Endothelial cell of umbilical vein (primary cell): ENCODE results near the gene DOLPP1. TPM values are rescaled to one million over a fixed set of nuclear protein-coding genes. Genes with fewer than 3 reads are reported as not detected.

Experiments used
- BruUV-seq: library from RNA; stranded (reverse); fragments of 400-500 nt; replicated peaks from 2 replicates; lab custom pipeline; 2021; lab: Mats Ljungman, UMichigan
- CTCF ChIA-PET: fragments of 300-600, 350-600 bp; sonication (Branson Sonifier 250); formaldehyde crosslinking; loops from one replicate; lab custom pipeline; 2021; ENCODE audit warnings: antibody characterized with exemption, inconsistent platforms; lab: Charles Lee
- POLR2A ChIA-PET: fragments of 300-600, 350-600 bp; sonication (Branson Sonifier 250); formaldehyde crosslinking; loops from one replicate; lab custom pipeline; 2021; ENCODE audit warnings: antibody characterized with exemption, inconsistent platforms; lab: Charles Lee
- DNase-seq: peaks from one replicate; pipeline ENCODE4 v3.0.0-alpha.2; 2011; ENCODE audit warnings: low read depth, low spot score
- FAIRE-seq: peaks from 2 replicates; lab custom pipeline; 2011; peaks lifted over from hg19 to GRCh38; lab: Jason Lieb, UNC
- H2AFZ ChIP-seq: 2 replicates; pipeline ENCODE4 v1.6.0; 2012; ENCODE audit warnings: low read depth, low read length, control low read depth, inconsistent platforms
- H3K27ac ChIP-seq: 2 replicates; pipeline ENCODE4 v1.5.1; 2011; ENCODE audit warnings: low read depth, mild to moderate bottlenecking, control low read depth, low read length, moderate library complexity; ENCODE audit not compliant: insufficient read depth
- H3K27me3 ChIP-seq, 2 experiments: 2 replicates each; pipeline versions ENCODE4 v1.6.0 to v1.6.1; 2011; ENCODE audit warnings: low read length in 2 of 2, mixed read lengths in 1 of 2; ENCODE audit not compliant: control insufficient read depth in 2 of 2, insufficient read depth in 2 of 2
- H3K36me3 ChIP-seq, 2 experiments: 2 replicates in 1 of 2; 3 replicates in 1 of 2; pipeline ENCODE4 v1.5.1; 2011; ENCODE audit warnings: low read length in 2 of 2, mild to moderate bottlenecking in 1 of 2, moderate library complexity in 1 of 2; ENCODE audit not compliant: control insufficient read depth in 2 of 2, insufficient read depth in 2 of 2; ENCODE audit errors: extremely low read depth in 1 of 2
- H3K4me1 ChIP-seq: 3 replicates; pipeline ENCODE4 v1.5.1; 2011; ENCODE audit warnings: mild to moderate bottlenecking, low read length; ENCODE audit not compliant: control insufficient read depth, insufficient read depth; ENCODE audit errors: extremely low read depth
- H3K4me2 ChIP-seq: 2 replicates; pipeline ENCODE4 v1.6.1; 2011; ENCODE audit warnings: low read length, control low read depth, mixed read lengths; ENCODE audit not compliant: insufficient read depth
- H3K4me3 ChIP-seq, 3 experiments: fragments of 200-600 bp in 1 of 3; sonication (generic), shearing (Covaris generic) in 1 of 3; replicated peaks in 1 of 3; 2 replicates each; pipeline ENCODE4 v1.5.1; 2011 to 2016; ENCODE audit warnings: control low read depth in 3 of 3, low read length in 3 of 3, mild to moderate bottlenecking in 2 of 3, inconsistent platforms in 1 of 3, low read depth in 1 of 3, moderate library complexity in 1 of 3; ENCODE audit not compliant: insufficient read depth in 1 of 3
- H3K79me2 ChIP-seq: 2 replicates; pipeline ENCODE4 v1.6.0; 2012; ENCODE audit warnings: low read length, inconsistent platforms; ENCODE audit not compliant: control insufficient read depth, insufficient read depth
- H3K9ac ChIP-seq: replicated peaks from 2 replicates; pipeline ENCODE3; 2011; ENCODE audit warnings: low read length, control low read depth; ENCODE audit not compliant: insufficient read depth; ENCODE audit errors: extremely low read depth
- H3K9me1 ChIP-seq: replicated peaks from 3 replicates; pipeline ENCODE4 v1.6.0; 2011; ENCODE audit warnings: mild to moderate bottlenecking, low read length; ENCODE audit not compliant: control insufficient read depth, insufficient read depth; ENCODE audit errors: extremely low read depth
- H3K9me3 ChIP-seq: replicated peaks from 2 replicates; pipeline ENCODE4 v1.5.1; 2012; ENCODE audit warnings: low read length, inconsistent platforms; ENCODE audit not compliant: control insufficient read depth, insufficient read depth
- H4K20me1 ChIP-seq: replicated peaks from 2 replicates; pipeline ENCODE3; 2011; ENCODE audit warnings: mild to moderate bottlenecking, low read length; ENCODE audit not compliant: control insufficient read depth, insufficient read depth; ENCODE audit errors: extremely low read depth
- EZH2 ChIP-seq: IDR thresholded peaks from 2 replicates; pipeline ENCODE4 v1.6.1; 2012; ENCODE audit warnings: borderline replicate concordance, low read depth, mild to moderate bottlenecking, moderate library complexity, low read length, inconsistent platforms; ENCODE audit not compliant: severe bottlenecking
- FOS ChIP-seq: IDR thresholded peaks from 2 replicates; pipeline ENCODE4 v1.6.1; 2011; ENCODE audit warnings: mild to moderate bottlenecking, low read length, moderate library complexity, borderline replicate concordance; ENCODE audit not compliant: insufficient read depth
- GATA2 ChIP-seq: IDR thresholded peaks from 2 replicates; pipeline ENCODE4 v1.7.0; 2011; ENCODE audit warnings: low read depth, mild to moderate bottlenecking, moderate library complexity, mixed read lengths, low read length; ENCODE audit not compliant: insufficient read length, insufficient read depth
- JUN ChIP-seq: IDR thresholded peaks from 2 replicates; pipeline ENCODE4 v1.6.1; 2011; ENCODE audit warnings: borderline replicate concordance, low read depth; ENCODE audit not compliant: insufficient read length, insufficient read depth
- MYC ChIP-seq: IDR thresholded peaks from one replicate; pipeline ENCODE4 v1.6.1; 2011; ENCODE audit warnings: mild to moderate bottlenecking, low read depth, low read length
- POLR2A ChIP-seq: IDR thresholded peaks from 2 replicates; pipeline ENCODE4 v1.6.1; 2012; ENCODE audit warnings: low read depth, mild to moderate bottlenecking, control low read depth, low read length
- POLR2AphosphoS5 ChIP-seq: IDR thresholded peaks from 2 replicates; pipeline ENCODE4 v1.6.1; 2012; ENCODE audit warnings: low read depth, mild to moderate bottlenecking, control low read depth, low read length, moderate library complexity; ENCODE audit not compliant: insufficient read depth
- dilution Hi-C: fragments of 300-500 bp; cut with MboI; formaldehyde crosslinking; loops from one replicate; pipeline ENCODE4 v1.15.0; 2019; ENCODE audit warnings: low sequenced_read_pairs; ENCODE audit not compliant: extremely low pct_ligation_motif_present
- intact Hi-C: fragments of 100-400 bp; cut with micrococcal nuclease; formaldehyde crosslinking; loops from one replicate; pipeline ENCODE4 v1.10.0; 2022
- polyA plus RNA-seq, 4 experiments: library from polyadenylated mRNA; depleted of rRNA in 3 of 4; stranded (reverse) in 3 of 4; unstranded in 1 of 4; fragments of >200 nt; gene quantifications; 2 replicates each; pipeline versions ENCODE4 v1.2.1 to v1.2.3, GENCODE V29; 2011 to 2012; ENCODE audit warnings: missing spikeins in 1 of 4
- total RNA-seq: library from RNA; stranded (reverse); gene quantifications from 2 replicates; pipeline ENCODE4 v1.2.3, GENCODE V29; 2021
- TF ChIP-seq, protein P1 (sequence below), 2 donors: IDR thresholded peaks; 1 replicate in 1 of 2; 2 replicates in 1 of 2; pipeline ENCODE4 v1.5.1; 2011; ENCODE audit warnings: low read length in 2 of 2, mild to moderate bottlenecking in 2 of 2, moderate library complexity in 2 of 2, control low read depth in 1 of 2, inconsistent platforms in 1 of 2, low read depth in 1 of 2; ENCODE audit not compliant: insufficient read depth in 1 of 2; ENCODE audit errors: extremely low read depth in 1 of 2
- TF ChIP-seq, protein P2 (sequence below): IDR thresholded peaks from 2 replicates; pipeline ENCODE4 v1.6.1; 2011; ENCODE audit not compliant: insufficient read depth, insufficient read length

The DOLPP1 gene
- total and polyA plus RNA-seq, 2 donors (not counting 3 experiments of a cell fraction or from before 2014, with no cell fraction given), result 17.7 to 28.3 TPM

DNA sequence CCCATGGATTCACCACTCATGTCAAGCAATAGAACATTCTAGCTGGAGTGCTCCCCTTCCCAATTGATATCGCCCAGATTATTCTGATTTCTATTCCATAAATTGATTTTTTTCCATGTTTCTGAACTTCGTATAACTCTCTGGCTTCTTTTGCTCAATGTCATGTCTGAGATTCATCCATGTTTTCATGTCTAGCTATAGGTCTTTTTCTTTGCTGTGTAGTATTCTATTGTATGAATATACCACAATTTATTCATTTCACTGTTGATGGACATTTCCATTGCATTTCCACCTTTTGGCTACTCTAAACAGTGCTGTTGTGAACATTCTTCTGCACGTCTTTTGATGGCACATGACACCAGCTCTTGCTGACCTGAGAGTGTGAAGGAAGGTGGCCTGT, 49.9 kb downstream of the DOLPP1 start:
- intact Hi-C loops, result loop anchor here (1.0 kb wide), 2 partner anchors 480 to 494 kb away; no protein-coding TSS in a partner anchor

More for the DNA sequence above, 49.9 kb downstream of the DOLPP1 start:
- no peaks in the 10 kb centered on the region for H3K27me3 ChIP-seq
- no peak overlapping the region for H3K4me3 ChIP-seq
- H3K27ac ChIP-seq, result no peak overlapping the region
- H3K79me2 ChIP-seq, result no peaks in the 10 kb centered on the region
- TF ChIP-seq FOS (no peak), JUN (no peak), POLR2A (no peak), POLR2AphosphoS5 (no peak), GATA2 (no peak), EZH2 (no peak), MYC (no peak)
- TF ChIP-seq, protein P1, sequence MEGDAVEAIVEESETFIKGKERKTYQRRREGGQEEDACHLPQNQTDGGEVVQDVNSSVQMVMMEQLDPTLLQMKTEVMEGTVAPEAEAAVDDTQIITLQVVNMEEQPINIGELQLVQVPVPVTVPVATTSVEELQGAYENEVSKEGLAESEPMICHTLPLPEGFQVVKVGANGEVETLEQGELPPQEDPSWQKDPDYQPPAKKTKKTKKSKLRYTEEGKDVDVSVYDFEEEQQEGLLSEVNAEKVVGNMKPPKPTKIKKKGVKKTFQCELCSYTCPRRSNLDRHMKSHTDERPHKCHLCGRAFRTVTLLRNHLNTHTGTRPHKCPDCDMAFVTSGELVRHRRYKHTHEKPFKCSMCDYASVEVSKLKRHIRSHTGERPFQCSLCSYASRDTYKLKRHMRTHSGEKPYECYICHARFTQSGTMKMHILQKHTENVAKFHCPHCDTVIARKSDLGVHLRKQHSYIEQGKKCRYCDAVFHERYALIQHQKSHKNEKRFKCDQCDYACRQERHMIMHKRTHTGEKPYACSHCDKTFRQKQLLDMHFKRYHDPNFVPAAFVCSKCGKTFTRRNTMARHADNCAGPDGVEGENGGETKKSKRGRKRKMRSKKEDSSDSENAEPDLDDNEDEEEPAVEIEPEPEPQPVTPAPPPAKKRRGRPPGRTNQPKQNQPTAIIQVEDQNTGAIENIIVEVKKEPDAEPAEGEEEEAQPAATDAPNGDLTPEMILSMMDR (IDR thresholded peaks at IDR 0.05; ENCODE audit: extremely low read depth in 1 of 2, insufficient read depth in 1 of 2, low read depth in 1 of 2, low read length in 2 of 2), result no peak
- TF ChIP-seq, protein P2, sequence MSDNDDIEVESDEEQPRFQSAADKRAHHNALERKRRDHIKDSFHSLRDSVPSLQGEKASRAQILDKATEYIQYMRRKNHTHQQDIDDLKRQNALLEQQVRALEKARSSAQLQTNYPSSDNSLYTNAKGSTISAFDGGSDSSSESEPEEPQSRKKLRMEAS, result no peak
- no TSS peak for BruUV-seq
- no peaks in the 10 kb centered on the region for H3K9me3 ChIP-seq
- H3K4me1 ChIP-seq, result peaks cover 16% of the 10 kb centered on the region
- ChIA-PET CTCF (interaction anchor here (1.2 to 12.6 kb wide), 11 partner anchors 8 to 509 kb away, joined by 4 to 232 read pairs (median 9); partner anchors contain the start of genes C9orf50 and NTMT1), POLR2A (no interaction called here)
- no peaks in the 10 kb centered on the region for H3K9me1 ChIP-seq
- DNase-seq (no peak), FAIRE-seq (no peak)
- no peak overlapping the region for H3K4me2 ChIP-seq
- dilution Hi-C loops, result no loop called here
- H3K36me3 ChIP-seq, result peaks cover 0 to 19% of the 10 kb centered on the region in 2 experiments
- no peak overlapping the region for H2AFZ ChIP-seq
- H4K20me1 ChIP-seq, result no peaks in the 10 kb centered on the region
- H3K9ac ChIP-seq, result no peak overlapping the region
